Lower lobe of right lung (tissue), 2 donors: ENCODE results near the gene VAV2. TPM values are rescaled to one million over a fixed set of nuclear protein-coding genes. Genes with fewer than 3 reads are reported as not detected.
"Not testable (repeated sequence)": the region's sequence is repeated elsewhere in the genome, so short reads cannot be mapped to it uniquely, and the experiment has no call there.

Source experiments
- ATAC-seq, 2 donors: fragments of 200-7000 bp; cut with Tn5 transposase; one replicate each; pipeline ENCODE4 v1.9.1; 2020 to 2022; ENCODE audit warnings: mild to moderate bottlenecking in 2 of 2, moderate library complexity in 2 of 2
- DNase-seq: peaks from one replicate; pipeline ENCODE4 v3.0.0-alpha.2; 2020
- H3K27ac ChIP-seq: fragments of 200-600 bp; one replicate; pipeline ENCODE4 v1.8.0; 2022
- H3K27me3 ChIP-seq: fragments of 200-600 bp; one replicate; pipeline ENCODE4 v1.8.0; 2022; ENCODE audit warnings: low read depth
- H3K36me3 ChIP-seq: fragments of 200-600 bp; one replicate; pipeline ENCODE4 v1.8.0; 2022; ENCODE audit warnings: mild to moderate bottlenecking
- H3K4me1 ChIP-seq: fragments of 200-600 bp; one replicate; pipeline ENCODE4 v1.8.0; 2022
- H3K4me3 ChIP-seq: fragments of 200-600 bp; one replicate; pipeline ENCODE4 v1.8.0; 2022; ENCODE audit warnings: mild to moderate bottlenecking
- H3K9me3 ChIP-seq: fragments of 200-600 bp; one replicate; pipeline ENCODE4 v1.8.0; 2022
- CTCF ChIP-seq: fragments of 200-600 bp; IDR thresholded peaks from one replicate; pipeline ENCODE4 v1.8.0; 2022; ENCODE audit warnings: antibody characterized with exemption, mild to moderate bottlenecking
- intact Hi-C: fragments of 100-400 bp; cut with DNase I; formaldehyde crosslinking; loops from one replicate; pipeline ENCODE4 v1.11.0; 2022
- total RNA-seq: library from RNA; stranded (reverse); fragmentation: NEBNext Ultra II Directional; extraction: Animal tissue kit (Norgen Biotek cat#: 25700); gene quantifications from one replicate; pipeline ENCODE4 v1.2.1, GENCODE V29; 2021
- donor health status: DM: no; HTN: yes; CAD: no; lungs with severe emphysema.

Gene VAV2
- total RNA-seq, 1 donor from 2014 or later = 26.9 TPM

GRCh38 chr9:133897675-133898074 lies 94.4 kb downstream of the VAV2 start:
- H3K27me3 ChIP-seq = no peaks in the 10 kb centered on the region
- intact Hi-C loops = no loop called here
- no peaks in the 10 kb centered on the region for H3K4me1 ChIP-seq
- no peak for TF ChIP-seq CTCF
- H3K27ac ChIP-seq = no peak overlapping the region
- no peak for DNase-seq
- no peaks in the 10 kb centered on the region for H3K9me3 ChIP-seq
- H3K4me3 ChIP-seq = no peak overlapping the region
- no peaks in the 10 kb centered on the region for H3K36me3 ChIP-seq
- ATAC-seq = no peak

GRCh38 chr9:133896007-133896406 lies 96.1 kb downstream of the VAV2 start:
- H3K4me1 ChIP-seq, DNase-seq, H3K27me3 ChIP-seq, intact Hi-C loops, ATAC-seq, H3K27ac ChIP-seq, H3K9me3 ChIP-seq, H3K36me3 ChIP-seq, H3K4me3 ChIP-seq: not testable (repeated sequence)

- H3K27me3 ChIP-seq = no peaks in the 10 kb centered on the region
- no peaks in the 10 kb centered on the region for H3K36me3 ChIP-seq
- H3K4me1 ChIP-seq = no peaks in the 10 kb centered on the region
- TF ChIP-seq CTCF = no peak
- DNase-seq (no peak), ATAC-seq (no peak)
- intact Hi-C loops = no loop called here
- H3K9me3 ChIP-seq = no peaks in the 10 kb centered on the region
- H3K4me3 ChIP-seq = no peak overlapping the region
- no peak overlapping the region for H3K27ac ChIP-seq
Measured at GRCh38 chr9:133895335-133895734, 96.8 kb downstream of the VAV2 start.

- no peak for DNase-seq
- ATAC-seq = no peak
Measured at GRCh38 chr9:133894377-133895321, 97.5 kb downstream of the VAV2 start.

GRCh38 chr9:133893191-133893994 lies 98.7 kb downstream of the VAV2 start:
- Histone ChIP-seq H3K9me3 (no peaks in the 10 kb centered on the region), H3K27me3 (no peaks in the 10 kb centered on the region), H3K36me3 (no peaks in the 10 kb centered on the region), H3K4me3 (no peak overlapping the region), H3K4me1 (no peaks in the 10 kb centered on the region), H3K27ac (no peak overlapping the region)
- intact Hi-C loops = no loop called here
- no peak for ATAC-seq
- DNase-seq = no peak
- no peak for TF ChIP-seq CTCF

More at GRCh38 chr9:133894377-133895321, 97.5 kb downstream of the VAV2 start:
- H3K27ac ChIP-seq = no peak overlapping the region
- intact Hi-C loops = no loop called here
- H3K4me3 ChIP-seq = no peak overlapping the region
- TF ChIP-seq CTCF = no peak
- H3K36me3 ChIP-seq = no peaks in the 10 kb centered on the region
- H3K4me1 ChIP-seq = no peaks in the 10 kb centered on the region
- H3K9me3 ChIP-seq = no peaks in the 10 kb centered on the region
- no peaks in the 10 kb centered on the region for H3K27me3 ChIP-seq
